HepG2 (cell line): ENCODE results near the gene FOLR2.

ENCODE experiments used
- ARNT ChIP-seq: fragments of 450-650 bp; IDR thresholded peaks from 2 replicates; pipeline ENCODE4 v1.6.1; 2017
- BHLHE40 ChIP-seq: IDR thresholded peaks from 2 replicates; pipeline ENCODE4 v1.6.1; 2011; ENCODE audit warnings: low read length, improper control_type of control experiment
- CHCHD3 ChIP-seq: sonication (generic); formaldehyde crosslinking; IDR thresholded peaks from 2 replicates; pipeline ENCODE4 v1.8.0; 2022; ENCODE audit warnings: mild to moderate bottlenecking, missing genetic modification reagents, moderate library complexity
- CTCF ChIP-seq: sonication (generic); formaldehyde crosslinking; IDR thresholded peaks from 2 replicates; pipeline ENCODE4 v1.5.0; 2020; ENCODE audit warnings: mild to moderate bottlenecking, missing genetic modification reagents, moderate library complexity
- EP300 ChIP-seq, 3 experiments: sonication (generic) in 1 of 3; formaldehyde crosslinking in 1 of 3; IDR thresholded peaks; 2 replicates each; pipeline versions ENCODE4 v1.5.1 to v1.6.1; 2011 to 2020; ENCODE audit warnings: low read depth in 2 of 3, low read length in 2 of 3, borderline replicate concordance in 1 of 3, improper control_type of control experiment in 1 of 3, mild to moderate bottlenecking in 1 of 3, missing genetic modification reagents in 1 of 3, moderate library complexity in 1 of 3
- HOXA9 ChIP-seq: sonication (generic); formaldehyde crosslinking; IDR thresholded peaks from 2 replicates; pipeline ENCODE4 v1.8.1; 2022; ENCODE audit warnings: missing genetic modification reagents, mild to moderate bottlenecking, moderate library complexity, borderline replicate concordance
- POLR2AphosphoS5 ChIP-seq: IDR thresholded peaks from 2 replicates; pipeline ENCODE4 v1.6.1; 2012; ENCODE audit warnings: low read depth, low read length
- SIX4 ChIP-seq: sonication (generic); formaldehyde crosslinking; IDR thresholded peaks from 2 replicates; pipeline ENCODE4 v1.4.0; 2020; ENCODE audit warnings: missing genetic modification reagents
- TOE1 ChIP-seq: sonication (generic); formaldehyde crosslinking; IDR thresholded peaks from 2 replicates; pipeline ENCODE4 v1.4.0; 2020; ENCODE audit warnings: mild to moderate bottlenecking, missing genetic modification reagents
- ZNF512 ChIP-seq: sonication (generic); formaldehyde crosslinking; IDR thresholded peaks from 2 replicates; pipeline ENCODE4 v1.4.0; 2020; ENCODE audit warnings: mild to moderate bottlenecking, missing genetic modification reagents
- ZNF749 ChIP-seq: sonication (generic); formaldehyde crosslinking; IDR thresholded peaks from 2 replicates; pipeline ENCODE4 v1.8.0; 2022; ENCODE audit warnings: mild to moderate bottlenecking, missing genetic modification reagents, moderate library complexity, borderline replicate concordance
- ZUFSP ChIP-seq: sonication (generic); formaldehyde crosslinking; IDR thresholded peaks from 2 replicates; pipeline ENCODE4 v1.9.0; 2021; ENCODE audit warnings: missing genetic modification reagents, mild to moderate bottlenecking, borderline replicate concordance
- TF ChIP-seq, protein P1 (sequence below): sonication (generic); formaldehyde crosslinking; IDR thresholded peaks from 2 replicates; pipeline ENCODE4 v1.8.1; 2023; ENCODE audit warnings: mild to moderate bottlenecking, missing genetic modification reagents, borderline replicate concordance
- TF ChIP-seq, protein P2 (sequence below): IDR thresholded peaks from 2 replicates; pipeline ENCODE4 v1.6.1; 2016; ENCODE audit warnings: control low read depth

- TF ChIP-seq TOE1 (CRISPR knock-in tag) (no peak), HOXA9 (CRISPR knock-in tag) (no peak), SIX4 (CRISPR knock-in tag) (no peak), BHLHE40 (no peak), EP300 (IDR thresholded peaks at IDR 0.05; ENCODE audit: low read depth in 2 of 2, low read length in 2 of 2) (no peak), EP300 (CRISPR knock-in tag; IDR thresholded peaks at IDR 0.05; ENCODE audit: borderline replicate concordance) (no peak), CTCF (CRISPR knock-in tag) (no peak; the same call in 1 of the 2 replicates), ZNF749 (CRISPR knock-in tag) (no peak), CHCHD3 (CRISPR knock-in tag) (no peak), ZNF512 (CRISPR knock-in tag) (no peak), POLR2AphosphoS5 (no peak), ARNT (no peak), ZUFSP (no peak)
- TF ChIP-seq, protein P1, sequence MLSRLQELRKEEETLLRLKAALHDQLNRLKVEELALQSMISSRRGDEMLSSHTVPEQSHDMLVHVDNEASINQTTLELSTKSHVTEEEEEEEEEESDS (CRISPR knock-in tag), result no peak
- TF ChIP-seq, protein P2, sequence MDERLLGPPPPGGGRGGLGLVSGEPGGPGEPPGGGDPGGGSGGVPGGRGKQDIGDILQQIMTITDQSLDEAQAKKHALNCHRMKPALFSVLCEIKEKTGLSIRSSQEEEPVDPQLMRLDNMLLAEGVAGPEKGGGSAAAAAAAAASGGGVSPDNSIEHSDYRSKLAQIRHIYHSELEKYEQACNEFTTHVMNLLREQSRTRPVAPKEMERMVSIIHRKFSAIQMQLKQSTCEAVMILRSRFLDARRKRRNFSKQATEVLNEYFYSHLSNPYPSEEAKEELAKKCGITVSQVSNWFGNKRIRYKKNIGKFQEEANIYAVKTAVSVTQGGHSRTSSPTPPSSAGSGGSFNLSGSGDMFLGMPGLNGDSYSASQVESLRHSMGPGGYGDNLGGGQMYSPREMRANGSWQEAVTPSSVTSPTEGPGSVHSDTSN (CRISPR knock-in tag), result no peak
Observed at GRCh38 chr11:72237112-72237931, 20.7 kb downstream of the FOLR2 start.
